SH-SY5Y (cell line): ENCODE results near the gene SLC26A8.

Source experiments
- GATA2 ChIP-seq: IDR thresholded peaks from 2 replicates; pipeline ENCODE4 v1.6.1; 2011; ENCODE audit warnings: mild to moderate bottlenecking, low read depth, low read length
- GATA3 ChIP-seq: IDR thresholded peaks from 2 replicates; pipeline ENCODE4 v1.6.1; 2011; ENCODE audit warnings: low read depth, mild to moderate bottlenecking, low read length, moderate library complexity

GRCh38 chr6:35942355-35942754 is 82.1 kb downstream of the SLC26A8 start:
- no peak for TF ChIP-seq GATA2
- TF ChIP-seq GATA3, result no peak
